Stimulated activated CD8-positive, alpha-beta memory T cell treated with anti-CD3 and anti-CD28 coated beads, Interleukin-12 subunit alpha, Interleukin-12 subunit beta, amount 100 ng/mL, for 24 hours (primary cell): ENCODE measurements around the gene PHKB.
"Not testable (repeated sequence)": the region's sequence is repeated elsewhere in the genome, so short reads cannot be mapped to it uniquely, and the experiment has no call there.

Experiments
- DNase-seq: peaks from one replicate; pipeline ENCODE4 v3.0.0-alpha.2; 2020; ENCODE audit errors: extremely low read depth

PHKB gene

GRCh38 chr16:47469227-47469626 is 8.1 kb downstream of the PHKB start:
- no peak for DNase-seq

GRCh38 chr16:47470211-47470610 is 9.1 kb downstream of the PHKB start:
- DNase-seq, result no peak

GRCh38 chr16:47470810-47471209 is 9.7 kb downstream of the PHKB start:
- DNase-seq, result no peak

- not testable (repeated sequence) for DNase-seq
Observed at GRCh38 chr16:47473004-47473403, 11.9 kb downstream of the PHKB start.

GRCh38 chr16:47473792-47474191 is 12.7 kb downstream of the PHKB start:
- no peak for DNase-seq

- DNase-seq, result no peak
Observed at GRCh38 chr16:47475786-47476185, 14.7 kb downstream of the PHKB start.

- DNase-seq, result no peak
Observed at GRCh38 chr16:47476654-47477345, 15.7 kb downstream of the PHKB start.

- no peak for DNase-seq
Observed at GRCh38 chr16:47477679-47478078, 16.5 kb downstream of the PHKB start.

- no peak for DNase-seq
Observed at GRCh38 chr16:47480410-47480809, 19.3 kb downstream of the PHKB start.

GRCh38 chr16:47481698-47482374 is 20.7 kb downstream of the PHKB start:
- DNase-seq, result no peak

- no peak for DNase-seq
Observed at GRCh38 chr16:47483616-47484015, 22.5 kb downstream of the PHKB start.

GRCh38 chr16:47486856-47487255 is 25.7 kb downstream of the PHKB start:
- no peak for DNase-seq

- no peak for DNase-seq
Observed at GRCh38 chr16:47488051-47488450, 26.9 kb downstream of the PHKB start.

- no peak for DNase-seq
Observed at GRCh38 chr16:47490471-47490870, 29.3 kb downstream of the PHKB start.

GRCh38 chr16:47492036-47492427 is 30.9 kb downstream of the PHKB start:
- no peak for DNase-seq

- DNase-seq, result no peak
Observed at GRCh38 chr16:47492428-47493377, 31.6 kb downstream of the PHKB start.

- no peak for DNase-seq
Observed at GRCh38 chr16:47493381-47494337, 32.5 kb downstream of the PHKB start.

GRCh38 chr16:47499080-47499699 is 38.1 kb downstream of the PHKB start:
- DNase-seq, result no peak

GRCh38 chr16:47499700-47500264 is 38.7 kb downstream of the PHKB start:
- DNase-seq, result no peak

- no peak for DNase-seq
Observed at GRCh38 chr16:47503936-47504335, 42.8 kb downstream of the PHKB start.
